Measurements from ENCODE around the gene PHRF1. TPM values are rescaled to one million over a fixed set of nuclear protein-coding genes. Genes with fewer than 3 reads are reported as not detected.

Gene PHRF1
- polyA plus RNA-seq, 1 of the 3 experiments (the other 2 are of a cell fraction) = 22.7 TPM

GRCh38 chr11:556662-557256 is 19.5 kb upstream of the PHRF1 start:
- H4K20me1 ChIP-seq (ENCODE audit: insufficient read depth) = no peaks in the 10 kb centered on the region
- no peaks in the 10 kb centered on the region for H3K36me3 ChIP-seq (replicated peaks in 1 of 2; ENCODE audit: control insufficient read depth in 1 of 2, insufficient read depth in 2 of 2, low read length in 1 of 2)
- no peaks in the 10 kb centered on the region for H3K9me2 ChIP-seq
- ChIA-PET CTCF (interaction anchor here (1.1 to 3.6 kb wide), 4 partner anchors 9 to 172 kb away, joined by 3 to 41 read pairs (median 3); no protein-coding TSS in a partner anchor), POLR2A (interaction anchor here (0.6 to 1.1 kb wide), 3 partner anchors 8 to 28 kb away, joined by 3 read pairs; no protein-coding TSS in a partner anchor)
- TF ChIP-seq YY1 (IDR thresholded peaks at IDR 0.05; ENCODE audit: low read depth) (no peak), REST (IDR thresholded peaks at IDR 0.05; ENCODE audit: low read depth, low read length) (no peak), NRF1 (IDR thresholded peaks at IDR 0.05; ENCODE audit: low read depth, low read length) (no peak), TEAD4 (IDR thresholded peaks at IDR 0.05; ENCODE audit: borderline replicate concordance, insufficient read depth) (no peak), RCOR1 (IDR thresholded peaks at IDR 0.05; ENCODE audit: low read length) (no peak), EP300 (IDR thresholded peaks at IDR 0.05; ENCODE audit: borderline replicate concordance in 1 of 2, low read depth in 1 of 2, low read length in 1 of 2) (no peak), IRF3 (IDR thresholded peaks at IDR 0.05; ENCODE audit: low read depth, low read length) (no peak), MAX (IDR thresholded peaks at IDR 0.05; ENCODE audit: low read depth) (no peak), PBX3 (IDR thresholded peaks at IDR 0.05) (no peak), FOXJ3 (CRISPR knock-in tag; IDR thresholded peaks at IDR 0.05) (no peak), TAF1 (IDR thresholded peaks at IDR 0.05; ENCODE audit: borderline replicate concordance, low read depth, low read length) (no peak), RFX5 (IDR thresholded peaks at IDR 0.05; ENCODE audit: low read length) (no peak), SIN3A (IDR thresholded peaks at IDR 0.05; ENCODE audit: borderline replicate concordance, low read depth, low read length) (no peak), ELF1 (IDR thresholded peaks at IDR 0.05) (no peak), CHD2 (IDR thresholded peaks at IDR 0.05; ENCODE audit: low read length, partially characterized antibody) (no peak)
- no peak for DNase-seq
- 76% methylated on average over 7 of the region's 22 CpGs for WGBS (ENCODE audit: low lambda C conversion rate)
- no peak overlapping the region for H3K9ac ChIP-seq
- no peaks in the 10 kb centered on the region; the same call in 1 of the 2 replicates for H3K79me2 ChIP-seq (ENCODE audit: insufficient read depth)
- no peaks in the 10 kb centered on the region for H3F3A ChIP-seq (replicated peaks; ENCODE audit: insufficient read depth)
- no peak overlapping the region for H3K4me3 ChIP-seq (ENCODE audit: low read depth in 2 of 2, low read length in 1 of 2)
- H3K27ac ChIP-seq (ENCODE audit: low read depth in 2 of 2, low read length in 1 of 2) = no peak overlapping the region
- H3K4me2 ChIP-seq = no peak overlapping the region
- peaks cover 11% of the 10 kb centered on the region for H3K27me3 ChIP-seq (ENCODE audit: insufficient read depth)
- H3K9me3 ChIP-seq = no peaks in the 10 kb centered on the region
- peaks cover 4 to 31% of the 10 kb centered on the region in 2 experiments; a peak in 2 of 4 replicates for H3K4me1 ChIP-seq (ENCODE audit: control insufficient read depth in 1 of 2, insufficient read depth in 2 of 2, low read depth in 1 of 2, low read length in 1 of 2)
- H2AFZ ChIP-seq (ENCODE audit: low read depth) = no peak overlapping the region
